CD4-positive, alpha-beta T cell (primary cell): ENCODE results near the gene ETS2. TPM values are rescaled to one million over a fixed set of nuclear protein-coding genes. Genes with fewer than 3 reads are reported as not detected.

Experiments used
- ATAC-seq: fragments of 200-7000 bp; cut with Tn5 transposase; one replicate; pipeline ENCODE4 v1.10.0; 2022; ENCODE audit warnings: mild to moderate bottlenecking; ENCODE audit not compliant: poor library complexity
- CTCF ChIA-PET: fragments of 350-600 bp; sonication (Branson Sonifier 250); formaldehyde crosslinking; loops from one replicate; lab custom pipeline; 2021; ENCODE audit warnings: antibody characterized with exemption, inconsistent platforms; lab: Charles Lee
- POLR2A ChIA-PET: fragments of 350-600 bp; sonication (Branson Sonifier 250); formaldehyde crosslinking; loops from one replicate; lab custom pipeline; 2021; ENCODE audit warnings: antibody characterized with exemption, inconsistent platforms; lab: Charles Lee
- DNase-seq, 14 experiments: peaks; one replicate each; pipeline ENCODE4 v3.0.0-alpha.2; 2013 to 2020; ENCODE audit warnings: mixed read lengths in 2 of 14
- H3K27ac ChIP-seq, 2 donors: one replicate each; pipeline versions ENCODE4 v1.5.1 to v1.7.0; 2013; ENCODE audit warnings: low read length in 2 of 2, low read depth in 1 of 2, mild to moderate bottlenecking in 1 of 2
- H3K27me3 ChIP-seq, 2 experiments: 1 replicate in 1 of 2; 2 replicates in 1 of 2; pipeline versions ENCODE4 v1.6.1 to v1.7.0; 2013; ENCODE audit warnings: low read length in 2 of 2, control low read depth in 1 of 2, mild to moderate bottlenecking in 1 of 2, moderate library complexity in 1 of 2; ENCODE audit not compliant: insufficient read depth in 2 of 2, control insufficient read depth in 1 of 2
- H3K36me3 ChIP-seq: one replicate; pipeline ENCODE4 v1.6.1; 2013; ENCODE audit warnings: low read length, control low read depth; ENCODE audit not compliant: insufficient read depth
- H3K4me1 ChIP-seq: one replicate; pipeline ENCODE4 v1.6.1; 2013; ENCODE audit warnings: low read length, control low read depth; ENCODE audit not compliant: insufficient read depth
- H3K4me3 ChIP-seq: one replicate; pipeline ENCODE4 v1.5.1; 2013; ENCODE audit warnings: mild to moderate bottlenecking, low read length, moderate library complexity
- H3K9me3 ChIP-seq, 2 experiments: 1 replicate in 1 of 2; 2 replicates in 1 of 2; pipeline versions ENCODE4 v1.6.1 to v1.7.0; 2013; ENCODE audit warnings: low read length in 2 of 2, mild to moderate bottlenecking in 2 of 2, control low read depth in 1 of 2, moderate library complexity in 1 of 2; ENCODE audit not compliant: control insufficient read depth in 1 of 2, insufficient read depth in 1 of 2
- H3K27ac Mint-ChIP-seq: one replicate; pipeline ENCODE4 v1.8.0; 2020; ENCODE audit warnings: mixed read lengths
- H3K27me3 Mint-ChIP-seq: one replicate; pipeline ENCODE4 v1.8.0; 2021; ENCODE audit warnings: mixed read lengths
- H3K36me3 Mint-ChIP-seq: one replicate; pipeline ENCODE4 v1.8.0; 2021; ENCODE audit warnings: low read depth, mixed read lengths
- H3K4me1 Mint-ChIP-seq: one replicate; pipeline ENCODE4 v1.8.0; 2021; ENCODE audit warnings: low read depth, mixed read lengths
- H3K4me3 Mint-ChIP-seq: one replicate; pipeline ENCODE4 v1.8.0; 2020; ENCODE audit warnings: mild to moderate bottlenecking, mixed read lengths
- H3K9me3 Mint-ChIP-seq: one replicate; pipeline ENCODE4 v1.8.0; 2020; ENCODE audit warnings: mixed read lengths
- intact Hi-C, 2 experiments: fragments of 100-400 bp; cut with DNase I in 1 of 2; cut with micrococcal nuclease in 1 of 2; formaldehyde crosslinking; loops; one replicate each; pipeline versions ENCODE4 v1.15.1 to v1.9.0; 2023 to 2025; cut with DNase I, micrococcal nuclease
- total RNA-seq, 174 experiments: library from RNA in 2 of 174; stranded (reverse) in 2 of 174; gene quantifications; one replicate each; pipeline ENCODE4 v1.2.3 and lab custom pipeline; 2021 to 2026
- TF ChIP-seq, protein P1 (sequence below): fragments of 200-600 bp; IDR thresholded peaks from one replicate; pipeline ENCODE4 v1.8.0; 2022; ENCODE audit warnings: antibody characterized with exemption, mild to moderate bottlenecking

The ETS2 gene
- total RNA-seq, 2 experiments from 2014 or later: 11.4 to 13.9 TPM

DNA sequence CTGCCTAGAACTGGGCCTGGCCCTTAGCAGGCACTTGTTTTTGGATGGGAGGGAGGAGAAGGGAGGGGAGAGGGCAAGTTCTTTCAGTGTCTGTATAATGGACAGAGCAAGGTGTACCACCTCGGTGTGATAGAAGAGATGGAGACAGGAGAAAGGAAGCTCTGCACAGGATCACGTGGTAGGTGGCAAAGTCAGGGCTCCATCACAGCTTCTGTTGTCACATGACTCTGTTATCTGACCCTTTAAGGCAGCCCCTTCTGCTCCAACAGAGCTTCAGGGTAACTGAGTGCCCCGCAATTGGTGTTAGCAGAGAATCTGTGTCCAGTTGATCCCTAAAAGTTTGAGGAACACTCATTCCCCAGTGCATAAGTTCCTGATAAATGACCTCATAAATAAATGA, 16.5 kb upstream of the ETS2 start:
- H3K36me3 ChIP-seq: no peaks in the 10 kb centered on the region
- H3K9me3 ChIP-seq: no peaks in the 10 kb centered on the region
- peaks cover 6% of the 10 kb centered on the region for H3K4me1 Mint-ChIP-seq
- DNase-seq (no peak), ATAC-seq (no peak)
- ChIA-PET CTCF (no interaction called here), POLR2A (no interaction called here)
- no peaks in the 10 kb centered on the region for H3K27me3 ChIP-seq
- no peak overlapping the region for H3K4me3 Mint-ChIP-seq
- no peaks in the 10 kb centered on the region for H3K36me3 Mint-ChIP-seq
- H3K27me3 Mint-ChIP-seq: no peaks in the 10 kb centered on the region
- no peaks in the 10 kb centered on the region for H3K9me3 Mint-ChIP-seq
- no peaks in the 10 kb centered on the region for H3K4me1 ChIP-seq
- intact Hi-C loops: no loop called here
- TF ChIP-seq, protein P1, sequence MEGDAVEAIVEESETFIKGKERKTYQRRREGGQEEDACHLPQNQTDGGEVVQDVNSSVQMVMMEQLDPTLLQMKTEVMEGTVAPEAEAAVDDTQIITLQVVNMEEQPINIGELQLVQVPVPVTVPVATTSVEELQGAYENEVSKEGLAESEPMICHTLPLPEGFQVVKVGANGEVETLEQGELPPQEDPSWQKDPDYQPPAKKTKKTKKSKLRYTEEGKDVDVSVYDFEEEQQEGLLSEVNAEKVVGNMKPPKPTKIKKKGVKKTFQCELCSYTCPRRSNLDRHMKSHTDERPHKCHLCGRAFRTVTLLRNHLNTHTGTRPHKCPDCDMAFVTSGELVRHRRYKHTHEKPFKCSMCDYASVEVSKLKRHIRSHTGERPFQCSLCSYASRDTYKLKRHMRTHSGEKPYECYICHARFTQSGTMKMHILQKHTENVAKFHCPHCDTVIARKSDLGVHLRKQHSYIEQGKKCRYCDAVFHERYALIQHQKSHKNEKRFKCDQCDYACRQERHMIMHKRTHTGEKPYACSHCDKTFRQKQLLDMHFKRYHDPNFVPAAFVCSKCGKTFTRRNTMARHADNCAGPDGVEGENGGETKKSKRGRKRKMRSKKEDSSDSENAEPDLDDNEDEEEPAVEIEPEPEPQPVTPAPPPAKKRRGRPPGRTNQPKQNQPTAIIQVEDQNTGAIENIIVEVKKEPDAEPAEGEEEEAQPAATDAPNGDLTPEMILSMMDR: no peak
- no peak overlapping the region for H3K4me3 ChIP-seq
- no peak overlapping the region for H3K27ac Mint-ChIP-seq
- no peak overlapping the region for H3K27ac ChIP-seq

- Mint-ChIP-seq H3K36me3 (no peaks in the 10 kb centered on the region), H3K27ac (no peak overlapping the region), H3K4me1 (peaks cover 6% of the 10 kb centered on the region), H3K9me3 (no peaks in the 10 kb centered on the region), H3K27me3 (no peaks in the 10 kb centered on the region), H3K4me3 (no peak overlapping the region)
- TF ChIP-seq, protein P1: no peak
- intact Hi-C loops: no loop called here
- DNase-seq: no peak
- CTCF ChIA-PET: no interaction called here
- ATAC-seq: no peak
- H3K27ac ChIP-seq: no peak overlapping the region
- POLR2A ChIA-PET: no interaction called here
- H3K9me3 ChIP-seq: no peaks in the 10 kb centered on the region
- H3K4me3 ChIP-seq: no peak overlapping the region
- H3K4me1 ChIP-seq: no peaks in the 10 kb centered on the region
- no peaks in the 10 kb centered on the region for H3K36me3 ChIP-seq
- no peaks in the 10 kb centered on the region for H3K27me3 ChIP-seq
These were observed 15.7 kb upstream of the ETS2 start for GRCh38 chr21:38790059-38790458.

DNA sequence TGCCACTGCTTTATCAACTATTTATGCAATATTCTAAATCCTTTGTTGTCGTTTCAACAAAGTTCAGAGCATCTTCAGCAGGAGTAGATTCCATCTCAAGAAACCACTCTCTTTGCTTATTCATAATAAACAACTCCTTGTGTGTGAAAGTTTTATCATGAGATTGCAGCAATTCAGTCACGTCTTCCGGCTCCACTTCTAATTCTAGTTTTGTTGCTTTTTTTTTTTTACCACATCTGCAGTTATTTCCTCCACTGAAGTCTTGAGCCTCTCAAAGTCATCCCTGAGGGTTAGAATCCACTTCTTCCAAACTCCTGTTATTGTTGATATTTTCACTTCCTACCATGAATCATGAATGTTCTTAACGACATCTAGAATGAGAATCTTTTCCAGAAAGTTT, 14.8 kb upstream of the ETS2 start:
- TF ChIP-seq, protein P1: no peak
- no peaks in the 10 kb centered on the region for H3K36me3 ChIP-seq
- Mint-ChIP-seq H3K27ac (no peak overlapping the region), H3K27me3 (no peaks in the 10 kb centered on the region), H3K9me3 (no peaks in the 10 kb centered on the region), H3K4me3 (no peak overlapping the region), H3K36me3 (no peaks in the 10 kb centered on the region), H3K4me1 (peaks cover 6% of the 10 kb centered on the region)
- no peaks in the 10 kb centered on the region for H3K9me3 ChIP-seq
- H3K27ac ChIP-seq: no peak overlapping the region
- intact Hi-C loops: no loop called here
- CTCF ChIA-PET: no interaction called here
- H3K4me1 ChIP-seq: no peaks in the 10 kb centered on the region
- DNase-seq: no peak
- POLR2A ChIA-PET: no interaction called here
- ATAC-seq: no peak
- H3K4me3 ChIP-seq: no peak overlapping the region
- no peaks in the 10 kb centered on the region for H3K27me3 ChIP-seq
